Pons (tissue), 1 donor: ENCODE measurements around the gene PHYH.
"Not testable (repeated sequence)": the region's sequence is repeated elsewhere in the genome, so short reads cannot be mapped to it uniquely, and the experiment has no call there.

ENCODE experiments used
- DNase-seq: peaks from one replicate; pipeline ENCODE4 v3.0.0-alpha.2; 2016; ENCODE audit warnings: low spot score

The PHYH gene

DNA sequence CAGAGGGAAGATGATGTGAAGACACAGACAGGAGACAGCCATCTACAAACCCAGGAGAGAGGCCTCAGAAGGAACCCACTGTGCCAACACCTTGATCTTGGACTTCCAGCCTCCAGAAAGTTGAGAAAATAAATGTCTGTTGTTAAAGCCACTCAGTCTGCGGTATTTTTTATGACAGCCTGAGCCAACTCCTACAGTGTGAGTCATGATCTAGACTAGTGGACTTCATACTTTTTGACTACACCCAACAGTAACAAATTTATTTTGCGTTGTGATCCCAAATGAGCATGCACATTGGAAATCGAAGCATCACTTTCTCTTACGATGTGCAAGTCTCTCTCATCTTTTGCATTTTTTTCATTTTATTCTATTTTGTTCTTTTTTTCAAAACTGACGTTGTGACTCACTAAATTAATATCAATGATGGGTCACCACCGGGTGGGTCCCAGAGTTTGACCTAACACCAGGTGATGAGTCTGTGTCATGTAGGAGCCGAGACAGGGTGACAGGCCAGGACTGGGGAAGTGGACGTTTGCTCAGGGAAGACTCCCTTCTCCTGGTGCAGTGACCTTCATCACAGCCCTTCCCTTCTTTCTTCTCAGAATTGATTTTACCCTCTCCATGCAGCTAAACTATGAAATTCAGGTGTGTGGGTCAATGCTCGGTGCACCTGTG is 28.9 kb downstream of the PHYH start:
- no peak for DNase-seq

DNA sequence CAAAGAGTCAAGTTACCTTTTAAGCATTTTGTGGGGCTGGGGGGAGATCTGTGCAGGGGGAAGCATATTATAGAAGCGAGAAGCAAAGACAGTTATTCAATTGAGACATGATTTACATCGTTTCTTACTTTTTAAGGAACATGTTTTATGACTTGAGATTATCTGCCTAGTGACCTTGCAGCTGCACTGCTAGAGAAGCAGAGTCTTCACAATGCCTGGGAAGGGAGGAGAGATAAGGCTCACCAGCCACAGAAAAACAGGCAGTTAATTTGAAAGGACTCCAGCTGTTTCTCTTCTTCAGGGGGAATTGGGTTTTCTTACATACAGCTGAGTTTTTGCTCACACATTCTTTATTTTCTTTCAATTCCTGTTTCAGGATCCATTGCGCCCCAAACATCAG is 31.0 kb downstream of the PHYH start:
- DNase-seq, result no peak

DNA sequence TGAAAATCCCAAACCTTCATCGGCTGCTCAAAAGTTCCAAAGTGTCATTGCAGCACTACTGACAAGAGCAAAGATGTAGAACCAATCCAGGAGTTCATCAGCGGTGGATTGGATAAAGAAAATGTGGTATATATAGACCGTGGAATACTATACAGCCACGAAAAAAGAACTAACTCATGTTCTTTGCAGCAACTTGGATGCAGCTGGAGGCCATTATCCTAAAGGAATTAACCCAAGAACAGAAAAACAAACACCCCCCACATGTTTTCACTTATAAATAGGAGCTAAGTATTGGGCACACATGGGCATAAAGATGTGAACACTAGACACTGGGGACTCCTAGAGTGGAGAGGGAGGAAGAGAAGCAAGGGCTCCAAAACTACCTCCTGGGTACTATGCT is 31.6 kb downstream of the PHYH start:
- no peak for DNase-seq

DNA sequence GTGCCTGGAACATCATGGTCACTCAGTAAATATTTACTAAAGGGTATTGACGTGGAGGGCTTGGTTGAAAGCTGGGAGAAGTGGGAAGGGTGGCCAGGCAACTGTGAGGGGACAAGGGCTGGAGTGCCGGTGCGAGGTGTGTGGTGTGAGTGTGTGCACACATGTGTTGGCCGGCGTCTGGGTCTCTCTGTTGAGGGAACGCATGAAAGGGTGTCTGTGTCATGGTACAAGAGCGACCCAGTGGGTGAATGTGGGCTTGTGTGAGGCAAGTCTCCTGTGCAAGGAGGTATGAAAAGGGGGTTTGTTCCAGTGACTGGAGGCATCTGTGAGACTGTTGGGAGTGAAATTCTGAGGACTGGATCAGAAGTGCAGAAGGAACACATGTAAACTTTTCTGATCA is 36.3 kb downstream of the PHYH start:
- DNase-seq, result no peak

DNA sequence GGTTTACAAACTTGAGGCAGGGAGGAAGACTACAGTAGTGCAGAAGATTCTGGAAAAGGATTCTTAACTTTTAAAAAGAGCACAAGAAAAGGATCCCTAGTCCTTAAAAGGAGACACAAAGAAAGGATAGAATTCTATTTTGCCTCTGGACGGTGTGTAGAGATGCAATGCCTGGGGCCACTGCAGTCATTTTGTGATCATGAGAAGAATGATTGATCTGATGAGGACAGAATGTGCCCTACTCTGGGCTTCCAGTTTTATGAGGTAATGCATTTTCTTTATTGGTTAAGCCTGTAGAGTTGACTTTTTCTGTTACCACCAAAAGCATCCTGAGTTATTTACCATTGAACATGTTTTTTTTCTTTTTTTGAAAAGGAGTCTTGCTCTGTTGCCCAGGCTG is 37.4 kb downstream of the PHYH start:
- no peak for DNase-seq

DNA sequence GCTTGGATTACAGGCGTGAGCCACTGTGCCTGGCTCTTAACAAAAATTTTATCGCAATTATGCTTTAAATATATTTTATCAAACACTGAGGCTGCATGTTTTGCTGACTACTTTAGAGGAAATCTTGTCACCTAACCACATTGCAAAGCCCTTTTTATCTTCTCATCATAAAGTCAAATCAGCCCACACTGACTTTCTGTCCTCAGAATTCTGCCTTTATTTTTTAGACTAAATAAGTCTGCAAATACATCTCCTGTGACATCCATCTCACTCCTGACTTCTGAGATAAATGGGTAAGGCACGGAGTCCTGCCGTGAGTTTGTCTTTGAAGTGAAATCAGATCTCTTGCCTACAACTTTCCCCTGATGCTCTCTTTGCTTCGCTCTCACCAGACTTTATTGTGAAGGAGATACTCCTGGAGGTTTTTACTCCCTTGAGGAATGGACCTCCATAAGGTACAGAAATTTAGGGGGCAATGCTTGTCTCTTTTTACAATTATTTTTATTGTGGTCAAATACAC is 42.2 kb downstream of the PHYH start:
- DNase-seq, result no peak

DNA sequence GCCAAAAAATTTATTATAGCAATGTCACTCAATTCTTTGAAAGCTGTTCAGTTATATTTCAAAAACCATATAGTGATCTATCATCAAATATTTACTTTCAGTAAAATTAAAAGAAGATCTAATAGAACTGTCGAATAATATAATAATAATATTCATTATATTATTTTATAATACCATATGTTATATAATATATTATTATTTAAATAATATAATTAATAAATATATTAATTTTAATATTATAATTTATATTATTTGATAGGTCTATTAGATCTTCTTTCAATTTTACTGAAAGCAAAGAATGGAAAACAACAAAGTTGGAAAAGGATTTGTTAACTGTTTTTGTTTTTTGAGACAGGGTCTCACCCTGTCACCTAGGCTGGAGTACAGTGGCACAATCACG is 43.2 kb downstream of the PHYH start:
- no peak for DNase-seq

DNA sequence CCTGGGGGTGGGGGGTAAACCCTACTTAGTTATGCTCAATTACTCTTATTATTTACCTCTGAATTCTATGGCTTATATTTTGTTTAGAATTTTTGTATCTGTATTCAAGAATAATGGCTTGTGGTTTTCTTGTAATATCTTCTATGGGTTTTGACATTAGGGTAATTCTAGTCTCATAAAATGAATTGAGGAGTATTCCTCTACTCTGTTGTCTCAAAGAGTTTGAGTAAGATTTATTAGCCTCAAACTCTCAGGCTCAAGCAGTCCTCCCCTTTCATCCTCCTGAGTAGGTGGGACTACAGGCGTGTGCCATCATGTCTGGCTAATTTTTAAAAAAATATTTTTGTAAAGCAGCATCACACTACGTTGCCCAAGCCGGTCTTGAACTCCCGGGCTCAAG is 46.1 kb downstream of the PHYH start:
- DNase-seq, result no peak

DNA sequence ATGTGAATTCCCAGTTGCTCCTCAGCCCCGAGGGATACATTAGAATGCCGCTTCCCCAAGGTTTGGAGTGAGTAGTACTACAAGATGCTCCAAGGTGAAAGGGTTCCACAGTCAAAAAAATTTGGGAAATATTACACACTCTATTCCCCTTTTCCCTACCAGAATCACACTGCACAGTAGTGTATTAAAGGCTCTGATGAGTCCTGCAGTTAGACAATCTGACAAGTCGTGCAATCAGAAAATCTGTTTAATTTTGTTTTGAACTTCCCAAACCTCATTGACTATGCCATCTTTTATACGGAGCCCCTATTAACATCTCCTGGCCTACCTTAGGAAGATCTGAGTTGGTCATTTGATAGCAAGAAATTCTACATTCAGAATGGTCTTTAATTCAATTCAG is 52.1 kb downstream of the PHYH start:
- no peak for DNase-seq

DNA sequence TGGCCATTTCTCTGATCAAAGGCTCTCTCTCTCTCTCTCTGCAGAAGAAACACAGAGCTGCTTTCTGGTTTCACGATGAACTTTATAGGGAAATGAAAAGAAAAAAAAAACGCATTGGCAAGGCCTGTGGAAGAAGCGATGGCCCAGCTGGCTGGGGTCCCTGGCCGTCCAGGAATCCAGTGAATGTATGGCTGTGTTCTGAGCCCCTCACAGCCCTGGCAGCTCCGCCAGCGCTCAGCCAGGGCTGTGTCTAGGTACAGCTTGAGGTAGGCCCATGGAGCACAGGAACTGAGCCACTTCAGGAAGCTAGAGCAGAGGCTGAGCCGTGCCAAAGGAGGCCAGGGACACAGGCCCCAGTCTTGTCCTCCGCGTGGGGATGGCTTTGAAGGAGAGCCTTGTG is 52.6 kb downstream of the PHYH start:
- DNase-seq, result no peak

DNA sequence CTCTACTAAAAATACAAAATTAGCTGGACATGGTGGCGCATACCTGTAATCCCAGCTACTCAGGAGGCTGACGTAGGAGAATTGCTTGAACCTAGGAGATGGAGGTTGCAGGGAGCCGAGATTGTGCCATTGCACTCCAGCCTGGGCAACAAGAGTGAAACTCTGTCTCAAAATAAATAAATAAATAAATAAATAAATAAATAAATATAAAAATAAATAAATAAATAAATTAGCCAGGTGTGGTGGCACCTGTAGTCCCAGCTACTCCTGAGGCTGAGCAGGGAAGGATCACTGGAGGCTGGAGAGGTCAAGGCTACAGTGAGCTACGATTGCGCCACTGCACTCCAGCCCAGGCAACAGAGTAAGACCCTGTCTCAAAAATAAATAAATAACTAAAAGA is 57.6 kb downstream of the PHYH start:
- not testable (repeated sequence) for DNase-seq

DNA sequence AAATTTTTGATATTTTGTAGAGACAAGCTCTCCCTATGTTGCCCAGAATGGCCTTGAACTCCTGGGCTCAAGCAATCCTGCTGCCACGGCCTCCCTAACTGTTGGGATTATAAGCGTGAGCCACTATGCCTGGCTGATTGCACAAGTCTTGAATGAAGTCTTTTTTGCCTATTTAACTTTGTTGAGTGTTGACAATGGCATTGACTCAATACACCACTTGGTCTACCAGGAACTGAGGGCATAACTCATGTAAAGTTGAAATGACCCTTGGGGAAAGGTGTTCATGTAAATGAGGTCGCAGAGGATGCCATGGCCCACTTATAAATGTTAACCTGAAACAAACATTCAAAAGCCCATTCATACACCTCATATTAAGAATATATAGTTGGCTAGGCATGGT is 58.3 kb downstream of the PHYH start:
- no peak for DNase-seq

DNA sequence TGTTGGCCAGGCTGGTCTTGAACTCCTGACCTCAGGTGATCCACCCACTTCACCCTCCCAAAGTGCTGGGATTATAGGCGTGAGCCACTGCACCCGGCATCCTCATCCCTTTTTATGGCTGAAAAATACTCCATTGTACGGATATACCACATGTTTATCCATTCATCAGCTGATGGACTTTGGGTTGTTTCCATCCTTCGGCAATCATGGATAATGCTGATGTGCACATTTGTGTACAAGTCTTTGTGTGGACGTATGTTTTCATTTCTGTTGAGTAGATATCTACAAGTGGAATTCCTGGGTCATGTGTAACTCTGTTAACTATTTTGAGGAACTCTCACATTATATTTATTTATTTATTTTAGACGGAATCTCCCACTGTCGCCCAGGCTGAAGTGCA is 59.9 kb downstream of the PHYH start:
- no peak for DNase-seq

DNA sequence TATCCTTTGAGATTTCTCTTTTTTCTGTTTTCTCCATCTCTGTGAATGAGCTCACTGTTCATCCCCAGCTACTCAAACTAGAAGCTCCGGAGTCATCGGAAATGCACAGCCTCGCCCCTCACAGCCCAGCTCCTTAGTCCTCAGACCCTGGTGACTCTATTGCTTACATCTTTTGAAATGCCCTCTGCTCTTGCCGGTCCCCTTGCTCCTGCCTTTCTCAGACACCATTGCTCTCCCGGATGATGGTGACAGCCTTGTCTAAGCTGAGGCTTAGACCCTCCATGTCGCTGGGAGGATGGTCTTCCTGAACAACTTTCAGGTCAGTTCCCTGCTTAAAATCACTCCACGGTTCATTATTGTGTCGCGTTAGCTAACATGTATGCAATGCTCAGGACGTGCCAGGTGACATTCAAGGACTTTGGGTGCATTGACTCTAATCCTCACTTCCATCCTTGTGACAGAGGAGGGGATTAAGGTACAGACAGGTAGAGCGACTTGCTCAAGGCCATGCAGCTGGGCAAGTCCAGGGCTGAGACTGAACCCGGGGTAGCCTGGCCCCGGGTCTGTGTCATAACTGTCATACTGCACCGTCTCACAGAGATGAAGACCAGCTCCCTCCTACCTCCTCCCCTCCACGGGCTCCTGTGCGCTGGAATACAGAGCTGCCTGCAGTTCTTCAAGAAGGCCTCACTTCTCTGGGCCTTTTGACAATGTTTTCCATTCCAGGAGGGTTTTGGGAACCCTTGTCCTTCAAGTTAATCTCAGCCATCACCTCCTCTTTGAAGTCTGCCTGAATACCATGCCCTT is 61.4 kb downstream of the PHYH start:
- no peak for DNase-seq

DNA sequence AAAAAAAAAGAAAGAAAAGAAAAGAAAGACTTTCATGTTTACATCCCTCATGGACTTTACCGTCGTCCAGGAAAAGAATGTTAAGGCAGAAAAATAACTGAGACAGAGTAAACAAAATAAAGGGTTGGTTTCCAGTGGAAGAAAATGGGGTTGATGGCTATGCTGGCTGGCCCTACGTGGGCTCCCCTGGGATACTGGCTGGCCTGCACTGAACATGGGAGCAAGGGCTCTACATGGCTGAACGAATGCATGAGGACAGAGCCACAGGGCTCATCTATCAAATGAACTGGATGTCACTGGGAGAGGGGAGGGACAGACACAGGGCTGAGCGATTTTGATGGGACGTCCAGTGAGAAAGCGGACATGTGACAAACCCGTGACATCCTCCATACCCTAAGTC is 63.2 kb downstream of the PHYH start:
- DNase-seq, result no peak

DNA sequence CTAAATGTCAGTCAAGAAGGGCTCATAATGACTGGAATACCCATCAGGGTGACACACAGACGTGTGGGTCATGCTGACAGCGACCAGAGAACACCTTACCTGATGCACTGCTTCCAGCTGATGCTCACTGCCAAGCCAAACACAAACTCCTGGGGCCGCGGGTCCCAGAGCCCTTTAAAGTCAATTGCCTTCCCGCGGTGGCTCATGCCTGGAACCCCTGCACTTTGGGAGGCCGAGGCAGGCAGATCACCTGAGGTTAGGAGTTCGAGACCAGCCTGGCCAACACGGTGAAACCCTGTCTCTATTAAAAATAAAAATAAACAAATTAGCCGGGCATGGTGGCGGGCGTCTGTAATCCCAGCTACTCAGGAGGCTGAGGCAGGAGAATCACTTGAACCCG is 65.1 kb downstream of the PHYH start:
- not testable (repeated sequence) for DNase-seq

DNA sequence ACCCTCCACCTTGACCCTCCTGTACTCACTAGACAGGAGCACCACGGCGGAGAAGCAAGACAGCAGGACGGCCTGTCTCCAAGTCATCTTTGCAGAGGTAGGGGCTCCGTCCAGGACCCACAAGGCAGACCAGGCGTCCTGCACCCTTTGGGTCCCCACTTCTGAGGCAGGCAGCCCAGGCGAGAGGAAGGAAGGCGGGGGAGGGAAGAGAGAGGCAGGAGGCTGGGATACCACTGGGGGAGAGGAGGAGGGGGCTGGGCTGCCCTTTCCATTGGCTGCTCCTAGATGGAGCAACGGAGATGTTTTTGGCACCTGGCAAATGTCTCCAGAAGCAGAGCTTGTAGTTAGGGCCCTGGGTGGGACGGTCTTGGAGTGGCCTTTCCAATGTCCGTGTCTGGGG is 65.7 kb downstream of the PHYH start, which contains the start of gene UCMA:
Gene UCMA, minus strand, starts transcription at position 203 of the 400 bp plus-strand sequence. Its CDS starts 116 bp downstream, at position 87.
- no peak for DNase-seq

DNA sequence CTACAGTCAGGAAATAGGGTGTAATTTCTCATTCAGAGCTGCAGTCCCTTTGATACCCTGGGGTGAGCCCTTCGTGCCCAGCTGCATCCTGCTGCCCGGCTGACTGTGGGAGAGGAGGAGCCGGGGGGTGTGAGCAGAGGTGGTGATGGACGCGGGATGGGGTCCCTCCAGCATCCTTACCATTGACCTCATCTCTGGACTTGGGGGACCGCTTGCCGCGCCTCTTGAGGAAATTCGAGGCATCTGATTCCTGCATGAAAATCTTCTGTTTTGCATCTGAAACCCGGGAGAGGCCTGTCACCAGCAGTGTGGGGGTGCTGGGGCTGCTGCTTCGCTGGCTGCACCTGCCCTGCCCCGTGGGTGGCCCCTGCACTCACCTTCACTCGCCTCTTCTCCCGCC is 66.5 kb downstream of the PHYH start:
- DNase-seq, result no peak

DNA sequence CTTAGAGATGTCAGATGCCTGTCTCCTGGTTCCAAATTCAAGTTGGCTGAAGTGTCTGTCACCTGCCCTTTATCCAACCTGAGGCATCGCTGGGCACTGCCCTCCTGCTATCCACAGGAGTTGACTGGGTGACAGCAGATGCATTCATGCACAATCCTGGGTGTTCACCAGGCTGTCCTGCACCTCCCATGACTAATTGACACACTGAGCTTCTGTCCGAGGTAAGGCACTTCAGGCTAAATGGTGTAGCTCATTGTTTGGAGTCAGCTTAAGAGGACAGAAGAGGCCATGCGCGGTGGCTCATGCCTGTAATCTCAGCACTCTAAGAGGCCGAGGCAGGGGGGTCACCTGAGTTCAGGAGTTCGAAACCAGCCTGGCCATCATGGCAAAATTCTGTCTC is 68.1 kb downstream of the PHYH start:
- no peak for DNase-seq

DNA sequence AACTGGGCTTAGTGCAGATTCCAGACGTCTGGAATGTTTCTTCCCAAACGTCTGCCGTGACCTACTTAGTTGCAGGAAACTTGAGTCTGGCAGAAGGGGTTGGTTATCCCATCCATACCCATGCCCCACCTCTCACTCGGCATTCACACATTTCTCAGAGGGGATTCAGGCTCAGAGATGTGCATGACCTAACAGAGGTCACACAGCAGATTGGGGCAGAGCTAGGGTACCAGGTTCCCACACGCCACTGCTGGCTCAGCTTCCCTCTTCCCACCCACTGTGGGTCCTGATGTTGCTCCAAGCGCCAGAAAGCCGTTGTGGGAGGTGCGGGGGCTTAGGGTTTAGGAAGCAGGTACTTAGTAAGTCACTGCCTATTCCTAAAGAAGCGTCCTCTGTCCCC is 68.7 kb downstream of the PHYH start:
- no peak for DNase-seq
